ENCODE measurements around the gene CACNA1D.
A peak's percentile ranks its signal among the peaks of the same experiment; 100 is the strongest.

Gene CACNA1D

GRCh38 chr3:53671192-53671960 lies 177.0 kb downstream of the CACNA1D start:
- Histone ChIP-seq H3K27me3 (ENCODE audit: control insufficient read depth in 1 of 2, insufficient read depth in 2 of 2, low read length in 2 of 2) (no peaks in the 10 kb centered on the region), H3K36me3 (ENCODE audit: control insufficient read depth in 2 of 2, insufficient read depth in 2 of 2, low read length in 2 of 2) (no peaks in the 10 kb centered on the region), H3K4me3 (ENCODE audit: low read length in 2 of 2) (no peak overlapping the region), H3K9me3 (ENCODE audit: control insufficient read depth in 2 of 2, low read length in 2 of 2) (no peaks in the 10 kb centered on the region), H3K4me1 (ENCODE audit: control insufficient read depth, insufficient read depth, low read length) (peaks cover 3% of the 10 kb centered on the region), H3K9ac (ENCODE audit: low read length in 2 of 2) (no peak overlapping the region), H3K27ac (ENCODE audit: low read length) (no peak overlapping the region)

GRCh38 chr3:53671961-53672299 lies 177.5 kb downstream of the CACNA1D start:
- H3K9me3 ChIP-seq (ENCODE audit: control insufficient read depth in 2 of 2, low read length in 2 of 2) = no peaks in the 10 kb centered on the region
- no peak overlapping the region for H3K27ac ChIP-seq (ENCODE audit: low read length)
- no peaks in the 10 kb centered on the region for H3K27me3 ChIP-seq (ENCODE audit: control insufficient read depth in 1 of 2, insufficient read depth in 2 of 2, low read length in 2 of 2)
- H3K36me3 ChIP-seq (ENCODE audit: control insufficient read depth in 2 of 2, insufficient read depth in 2 of 2, low read length in 2 of 2) = no peaks in the 10 kb centered on the region
- H3K9ac ChIP-seq (ENCODE audit: low read length in 2 of 2) = no peak overlapping the region
- H3K4me1 ChIP-seq (ENCODE audit: control insufficient read depth, insufficient read depth, low read length) = peaks cover 3% of the 10 kb centered on the region
- H3K4me3 ChIP-seq (ENCODE audit: low read length in 2 of 2) = no peak overlapping the region

- H3K9me3 ChIP-seq (ENCODE audit: control insufficient read depth in 2 of 2, low read length in 2 of 2) = no peaks in the 10 kb centered on the region
- no peak overlapping the region for H3K4me3 ChIP-seq (ENCODE audit: low read length in 2 of 2)
- H3K4me1 ChIP-seq (ENCODE audit: control insufficient read depth, insufficient read depth, low read length) = peaks cover 3% of the 10 kb centered on the region
- no peak overlapping the region for H3K27ac ChIP-seq (ENCODE audit: low read length)
- H3K9ac ChIP-seq (ENCODE audit: low read length in 2 of 2) = no peak overlapping the region
- H3K36me3 ChIP-seq (ENCODE audit: control insufficient read depth in 2 of 2, insufficient read depth in 2 of 2, low read length in 2 of 2) = no peaks in the 10 kb centered on the region
- no peaks in the 10 kb centered on the region for H3K27me3 ChIP-seq (ENCODE audit: control insufficient read depth in 1 of 2, insufficient read depth in 2 of 2, low read length in 2 of 2)
These were observed 178.6 kb downstream of the CACNA1D start for GRCh38 chr3:53672981-53673380.

- peaks cover 3% of the 10 kb centered on the region for H3K4me1 ChIP-seq (ENCODE audit: control insufficient read depth, insufficient read depth, low read length)
- H3K36me3 ChIP-seq (ENCODE audit: control insufficient read depth in 2 of 2, insufficient read depth in 2 of 2, low read length in 2 of 2) = no peaks in the 10 kb centered on the region
- H3K9ac ChIP-seq (ENCODE audit: low read length in 2 of 2) = no peak overlapping the region
- H3K27ac ChIP-seq (ENCODE audit: low read length) = no peak overlapping the region
- H3K27me3 ChIP-seq (ENCODE audit: control insufficient read depth in 1 of 2, insufficient read depth in 2 of 2, low read length in 2 of 2) = no peaks in the 10 kb centered on the region
- H3K4me3 ChIP-seq (ENCODE audit: low read length in 2 of 2) = no peak overlapping the region
- no peaks in the 10 kb centered on the region for H3K9me3 ChIP-seq (ENCODE audit: control insufficient read depth in 2 of 2, low read length in 2 of 2)
These were observed 179.4 kb downstream of the CACNA1D start for GRCh38 chr3:53673722-53674350.

- H3K27me3 ChIP-seq (ENCODE audit: control insufficient read depth in 1 of 2, insufficient read depth in 2 of 2, low read length in 2 of 2) = no peaks in the 10 kb centered on the region
- no peak overlapping the region for H3K27ac ChIP-seq (ENCODE audit: low read length)
- no peak overlapping the region for H3K9ac ChIP-seq (ENCODE audit: low read length in 2 of 2)
- no peak overlapping the region for H3K4me3 ChIP-seq (ENCODE audit: low read length in 2 of 2)
- H3K9me3 ChIP-seq (ENCODE audit: control insufficient read depth in 2 of 2, low read length in 2 of 2) = no peaks in the 10 kb centered on the region
- H3K36me3 ChIP-seq (ENCODE audit: control insufficient read depth in 2 of 2, insufficient read depth in 2 of 2, low read length in 2 of 2) = no peaks in the 10 kb centered on the region
- peaks cover 3% of the 10 kb centered on the region for H3K4me1 ChIP-seq (ENCODE audit: control insufficient read depth, insufficient read depth, low read length)
These were observed 180.2 kb downstream of the CACNA1D start for GRCh38 chr3:53674582-53674981.

- no peak overlapping the region for H3K4me3 ChIP-seq (ENCODE audit: low read length in 2 of 2)
- no peaks in the 10 kb centered on the region for H3K27me3 ChIP-seq (ENCODE audit: control insufficient read depth in 1 of 2, insufficient read depth in 2 of 2, low read length in 2 of 2)
- no peak overlapping the region for H3K27ac ChIP-seq (ENCODE audit: low read length)
- peaks cover 3% of the 10 kb centered on the region for H3K4me1 ChIP-seq (ENCODE audit: control insufficient read depth, insufficient read depth, low read length)
- no peak overlapping the region for H3K9ac ChIP-seq (ENCODE audit: low read length in 2 of 2)
- no peaks in the 10 kb centered on the region for H3K36me3 ChIP-seq (ENCODE audit: control insufficient read depth in 2 of 2, insufficient read depth in 2 of 2, low read length in 2 of 2)
- no peaks in the 10 kb centered on the region for H3K9me3 ChIP-seq (ENCODE audit: control insufficient read depth in 2 of 2, low read length in 2 of 2)
These were observed 180.7 kb downstream of the CACNA1D start for GRCh38 chr3:53675022-53675697.

- Histone ChIP-seq H3K36me3 (ENCODE audit: control insufficient read depth in 2 of 2, insufficient read depth in 2 of 2, low read length in 2 of 2) (no peaks in the 10 kb centered on the region), H3K4me1 (ENCODE audit: control insufficient read depth, insufficient read depth, low read length) (peaks cover 3% of the 10 kb centered on the region), H3K9me3 (ENCODE audit: control insufficient read depth in 2 of 2, low read length in 2 of 2) (no peaks in the 10 kb centered on the region), H3K27me3 (ENCODE audit: control insufficient read depth in 1 of 2, insufficient read depth in 2 of 2, low read length in 2 of 2) (no peaks in the 10 kb centered on the region), H3K9ac (ENCODE audit: low read length in 2 of 2) (no peak overlapping the region), H3K4me3 (ENCODE audit: low read length in 2 of 2) (no peak overlapping the region), H3K27ac (ENCODE audit: low read length) (no peak overlapping the region)
These were observed 181.5 kb downstream of the CACNA1D start for GRCh38 chr3:53675942-53676341.

- no peaks in the 10 kb centered on the region for H3K9me3 ChIP-seq (ENCODE audit: control insufficient read depth in 2 of 2, low read length in 2 of 2)
- no peaks in the 10 kb centered on the region for H3K27me3 ChIP-seq (ENCODE audit: control insufficient read depth in 1 of 2, insufficient read depth in 2 of 2, low read length in 2 of 2)
- no peak overlapping the region for H3K4me3 ChIP-seq (ENCODE audit: low read length in 2 of 2)
- no peak overlapping the region for H3K27ac ChIP-seq (ENCODE audit: low read length)
- peaks cover 3% of the 10 kb centered on the region for H3K4me1 ChIP-seq (ENCODE audit: control insufficient read depth, insufficient read depth, low read length)
- H3K36me3 ChIP-seq (ENCODE audit: control insufficient read depth in 2 of 2, insufficient read depth in 2 of 2, low read length in 2 of 2) = no peaks in the 10 kb centered on the region
- H3K9ac ChIP-seq (ENCODE audit: low read length in 2 of 2) = no peak overlapping the region
These were observed 183.0 kb downstream of the CACNA1D start for GRCh38 chr3:53677413-53677812.

GRCh38 chr3:53680028-53680427 lies 185.6 kb downstream of the CACNA1D start:
- Histone ChIP-seq H3K27ac (ENCODE audit: low read length) (no peak overlapping the region), H3K4me1 (ENCODE audit: control insufficient read depth, insufficient read depth, low read length) (no peaks in the 10 kb centered on the region), H3K9ac (ENCODE audit: low read length in 2 of 2) (no peak overlapping the region), H3K27me3 (ENCODE audit: control insufficient read depth in 1 of 2, insufficient read depth in 2 of 2, low read length in 2 of 2) (no peaks in the 10 kb centered on the region), H3K9me3 (ENCODE audit: control insufficient read depth in 2 of 2, low read length in 2 of 2) (no peaks in the 10 kb centered on the region), H3K4me3 (ENCODE audit: low read length in 2 of 2) (peak overlapping the region; percentile 12 to 36), H3K36me3 (ENCODE audit: control insufficient read depth in 2 of 2, insufficient read depth in 2 of 2, low read length in 2 of 2) (no peaks in the 10 kb centered on the region)

GRCh38 chr3:53682807-53683206 lies 188.4 kb downstream of the CACNA1D start:
- Histone ChIP-seq H3K27ac (ENCODE audit: low read length) (no peak overlapping the region), H3K4me3 (ENCODE audit: low read length in 2 of 2) (no peak overlapping the region), H3K9ac (ENCODE audit: low read length in 2 of 2) (no peak overlapping the region), H3K4me1 (ENCODE audit: control insufficient read depth, insufficient read depth, low read length) (no peaks in the 10 kb centered on the region), H3K27me3 (ENCODE audit: control insufficient read depth in 1 of 2, insufficient read depth in 2 of 2, low read length in 2 of 2) (no peaks in the 10 kb centered on the region), H3K9me3 (ENCODE audit: control insufficient read depth in 2 of 2, low read length in 2 of 2) (no peaks in the 10 kb centered on the region), H3K36me3 (ENCODE audit: control insufficient read depth in 2 of 2, insufficient read depth in 2 of 2, low read length in 2 of 2) (no peaks in the 10 kb centered on the region)

GRCh38 chr3:53688066-53688465 lies 193.7 kb downstream of the CACNA1D start:
- Histone ChIP-seq H3K4me1 (ENCODE audit: control insufficient read depth, insufficient read depth, low read length) (no peaks in the 10 kb centered on the region), H3K9me3 (ENCODE audit: control insufficient read depth in 2 of 2, low read length in 2 of 2) (no peaks in the 10 kb centered on the region), H3K27ac (ENCODE audit: low read length) (no peak overlapping the region), H3K36me3 (ENCODE audit: control insufficient read depth in 2 of 2, insufficient read depth in 2 of 2, low read length in 2 of 2) (no peaks in the 10 kb centered on the region), H3K27me3 (ENCODE audit: control insufficient read depth in 1 of 2, insufficient read depth in 2 of 2, low read length in 2 of 2) (no peaks in the 10 kb centered on the region), H3K9ac (ENCODE audit: low read length in 2 of 2) (no peak overlapping the region), H3K4me3 (ENCODE audit: low read length in 2 of 2) (no peak overlapping the region)
